NCI-H146 treated with DMSO at 0.1 percent for 48 hours (cell line): Measurements from ENCODE around the gene KDM6A.
"Not testable (repeated sequence)": the region's sequence is repeated elsewhere in the genome, so short reads cannot be mapped to it uniquely, and the experiment has no call there.

Source experiments
- DNase-seq: peaks from one replicate; lab custom pipeline; 2025; ENCODE audit not compliant: unreplicated experiment; lab: John Stamatoyannopoulos, UW

The KDM6A gene

GRCh38 chrX:45070116-45071007 is 197.4 kb downstream of the KDM6A start:
- peak; percentile 12 for DNase-seq

GRCh38 chrX:45073011-45073410 is 200.0 kb downstream of the KDM6A start:
- DNase-seq = not testable (repeated sequence)

GRCh38 chrX:45077748-45078424 is 204.9 kb downstream of the KDM6A start:
- DNase-seq = no peak

- no peak for DNase-seq
Observed at GRCh38 chrX:45083314-45083713, 210.3 kb downstream of the KDM6A start.

- DNase-seq = no peak
Observed at GRCh38 chrX:45110494-45110893, 237.5 kb downstream of the KDM6A start.

GRCh38 chrX:45126158-45126557 is 253.2 kb downstream of the KDM6A start:
- DNase-seq = no peak

GRCh38 chrX:45128896-45129454 is 256.0 kb downstream of the KDM6A start:
- no peak for DNase-seq

GRCh38 chrX:45133465-45133864 is 260.5 kb downstream of the KDM6A start:
- DNase-seq = no peak

- DNase-seq = no peak
Observed at GRCh38 chrX:45134315-45134731, 261.3 kb downstream of the KDM6A start.

GRCh38 chrX:45134775-45135174 is 261.8 kb downstream of the KDM6A start:
- DNase-seq = no peak

- DNase-seq = not testable (repeated sequence)
Observed at GRCh38 chrX:45135391-45136075, 262.5 kb downstream of the KDM6A start.

GRCh38 chrX:45137531-45137930 is 264.5 kb downstream of the KDM6A start:
- no peak for DNase-seq

- DNase-seq = no peak
Observed at GRCh38 chrX:45138525-45138924, 265.5 kb downstream of the KDM6A start.

GRCh38 chrX:45140812-45141211 is 267.8 kb downstream of the KDM6A start:
- DNase-seq = no peak

- DNase-seq = no peak
Observed at GRCh38 chrX:45142185-45142584, 269.2 kb downstream of the KDM6A start.

- no peak for DNase-seq
Observed at GRCh38 chrX:45143455-45143854, 270.5 kb downstream of the KDM6A start.

- DNase-seq = no peak
Observed at GRCh38 chrX:45145492-45146215, 272.7 kb downstream of the KDM6A start.

- no peak for DNase-seq
Observed at GRCh38 chrX:45150821-45151220, 277.8 kb downstream of the KDM6A start.

GRCh38 chrX:45154033-45154360 is 281.0 kb downstream of the KDM6A start:
- DNase-seq = no peak

- DNase-seq = no peak
Observed at GRCh38 chrX:45154462-45154861, 281.5 kb downstream of the KDM6A start.

- DNase-seq = no peak
Observed at GRCh38 chrX:45157647-45158046, 284.7 kb downstream of the KDM6A start.
